Activated T-cell treated with anti-CD3 and anti-CD28 coated beads, Interleukin-2, amount 50 U/mL, for 72 hours (primary cell): ENCODE data around the gene E2F1. TPM values are rescaled to one million over a fixed set of nuclear protein-coding genes. Genes with fewer than 3 reads are reported as not detected.

Source experiments
- ATAC-seq, 2 donors: fragments of 150-1000 bp; cut with Tn5 transposase; replicated peaks in 1 of 2; 2 replicates each; pipeline ENCODE4 v1.10.0; 2021; ENCODE audit warnings: moderate library complexity in 2 of 2, mild to moderate bottlenecking in 1 of 2
- DNase-seq, 2 donors: peaks; one replicate each; pipeline ENCODE4 v3.0.0; 2021 to 2022; ENCODE audit warnings: mixed read lengths in 1 of 2
- H3K27ac Mint-ChIP-seq: one replicate; pipeline ENCODE4 v1.8.0; 2022; ENCODE audit warnings: mild to moderate bottlenecking, moderate library complexity, mixed read lengths
- H3K27me3 Mint-ChIP-seq: one replicate; pipeline ENCODE4 v1.8.0; 2022; ENCODE audit warnings: low read depth, mixed read lengths
- H3K36me3 Mint-ChIP-seq, 2 donors: one replicate each; pipeline ENCODE4 v1.8.0; 2022; ENCODE audit warnings: mixed read lengths in 2 of 2, mild to moderate bottlenecking in 1 of 2; ENCODE audit not compliant: insufficient read depth in 2 of 2
- H3K4me1 Mint-ChIP-seq: one replicate; pipeline ENCODE4 v1.8.0; 2022; ENCODE audit warnings: low read depth, mixed read lengths
- H3K4me3 Mint-ChIP-seq, 2 donors: one replicate each; pipeline ENCODE4 v1.8.0; 2022; ENCODE audit warnings: mild to moderate bottlenecking in 2 of 2, mixed read lengths in 2 of 2, moderate library complexity in 2 of 2
- H3K9me3 Mint-ChIP-seq, 2 donors: one replicate each; pipeline ENCODE4 v1.8.0; 2022; ENCODE audit warnings: mixed read lengths in 2 of 2
- total RNA-seq, 2 donors: library from RNA; stranded (reverse); gene quantifications; one replicate each; pipeline ENCODE4 v1.2.3, GENCODE V29; 2022

The E2F1 gene
- total RNA-seq, 2 donors from 2014 or later, result 64.5 to 81.5 TPM

DNA sequence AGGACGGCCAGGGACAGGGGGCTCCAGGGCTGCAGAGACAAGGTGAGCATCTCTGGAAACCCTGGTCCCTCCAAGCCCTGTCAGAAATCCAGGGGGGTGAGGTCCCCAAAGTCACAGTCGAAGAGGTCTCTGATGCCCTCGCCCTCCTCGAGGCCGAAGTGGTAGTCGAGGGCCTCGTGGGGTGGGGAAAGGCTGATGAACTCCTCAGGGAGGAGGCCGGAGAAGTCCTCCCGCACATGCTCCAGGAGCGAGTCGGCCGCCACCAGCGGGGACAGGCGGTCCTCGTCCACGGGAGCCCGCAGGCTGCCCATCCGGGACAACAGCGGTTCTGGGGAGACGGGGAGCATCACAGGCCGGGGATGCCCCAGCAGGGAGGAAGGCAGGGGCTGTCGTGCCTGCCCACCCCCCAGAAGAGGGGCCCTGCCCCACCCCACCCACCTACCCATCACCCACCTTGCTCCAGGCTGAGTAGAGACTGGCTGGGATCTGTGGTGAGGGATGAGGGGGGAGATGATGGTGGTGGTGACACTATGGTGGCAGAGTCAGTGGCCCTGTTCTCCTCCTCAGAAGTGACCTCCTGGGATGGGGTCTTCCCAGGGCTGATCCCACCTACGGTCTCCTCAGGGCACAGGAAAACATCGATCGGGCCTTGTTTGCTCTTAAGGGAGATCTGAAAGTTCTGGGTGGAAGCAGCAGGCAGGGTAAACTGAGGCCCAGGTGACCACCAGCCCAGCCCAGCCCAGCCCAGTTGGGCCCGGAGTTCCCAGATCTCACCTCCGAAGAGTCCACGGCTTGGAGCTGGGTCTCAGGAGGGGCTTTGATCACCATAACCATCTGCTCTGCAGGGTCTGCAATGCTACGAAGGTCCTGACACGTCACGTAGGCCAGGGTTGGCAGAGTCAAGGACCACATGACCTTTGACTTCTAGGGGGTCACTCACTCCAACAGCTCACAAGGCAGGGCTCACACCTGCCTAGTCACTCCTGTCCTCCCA, 9.2 kb downstream of the E2F1 start:
- H3K9me3 Mint-ChIP-seq, result no peaks in the 10 kb centered on the region
- H3K27ac Mint-ChIP-seq, result no peak overlapping the region
- H3K36me3 Mint-ChIP-seq, result peaks cover 4 to 22% of the 10 kb centered on the region in 2 donors
- peaks cover 68% of the 10 kb centered on the region for H3K4me1 Mint-ChIP-seq
- DNase-seq (no peak), ATAC-seq (no peak)
- H3K27me3 Mint-ChIP-seq, result no peaks in the 10 kb centered on the region
- no peak overlapping the region for H3K4me3 Mint-ChIP-seq

DNA sequence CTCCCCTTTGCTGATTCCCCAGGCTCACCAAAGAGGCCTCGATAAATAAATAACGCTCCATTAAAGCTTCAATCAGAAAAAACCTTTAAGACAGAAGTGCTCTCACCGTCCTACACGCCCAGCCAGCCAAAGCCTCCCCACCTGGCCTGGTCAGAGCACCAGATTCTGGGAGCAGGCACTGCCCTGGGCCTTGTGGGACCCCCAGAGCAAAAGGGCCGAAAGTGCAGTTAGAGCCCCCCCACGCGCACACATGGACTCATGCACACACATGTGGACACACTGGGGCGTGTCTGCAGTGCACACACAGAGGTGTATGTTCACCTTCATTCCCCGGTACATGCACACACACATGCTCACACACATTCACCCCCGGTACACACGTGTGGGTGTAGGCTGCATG, 10.1 kb downstream of the E2F1 start:
- peaks cover 60% of the 10 kb centered on the region for H3K4me1 Mint-ChIP-seq
- ATAC-seq (no peak), DNase-seq (no peak)
- H3K9me3 Mint-ChIP-seq, result no peaks in the 10 kb centered on the region
- H3K4me3 Mint-ChIP-seq, result no peak overlapping the region
- no peak overlapping the region for H3K27ac Mint-ChIP-seq
- no peaks in the 10 kb centered on the region for H3K27me3 Mint-ChIP-seq
- peaks cover 4 to 19% of the 10 kb centered on the region in 2 donors for H3K36me3 Mint-ChIP-seq

DNA sequence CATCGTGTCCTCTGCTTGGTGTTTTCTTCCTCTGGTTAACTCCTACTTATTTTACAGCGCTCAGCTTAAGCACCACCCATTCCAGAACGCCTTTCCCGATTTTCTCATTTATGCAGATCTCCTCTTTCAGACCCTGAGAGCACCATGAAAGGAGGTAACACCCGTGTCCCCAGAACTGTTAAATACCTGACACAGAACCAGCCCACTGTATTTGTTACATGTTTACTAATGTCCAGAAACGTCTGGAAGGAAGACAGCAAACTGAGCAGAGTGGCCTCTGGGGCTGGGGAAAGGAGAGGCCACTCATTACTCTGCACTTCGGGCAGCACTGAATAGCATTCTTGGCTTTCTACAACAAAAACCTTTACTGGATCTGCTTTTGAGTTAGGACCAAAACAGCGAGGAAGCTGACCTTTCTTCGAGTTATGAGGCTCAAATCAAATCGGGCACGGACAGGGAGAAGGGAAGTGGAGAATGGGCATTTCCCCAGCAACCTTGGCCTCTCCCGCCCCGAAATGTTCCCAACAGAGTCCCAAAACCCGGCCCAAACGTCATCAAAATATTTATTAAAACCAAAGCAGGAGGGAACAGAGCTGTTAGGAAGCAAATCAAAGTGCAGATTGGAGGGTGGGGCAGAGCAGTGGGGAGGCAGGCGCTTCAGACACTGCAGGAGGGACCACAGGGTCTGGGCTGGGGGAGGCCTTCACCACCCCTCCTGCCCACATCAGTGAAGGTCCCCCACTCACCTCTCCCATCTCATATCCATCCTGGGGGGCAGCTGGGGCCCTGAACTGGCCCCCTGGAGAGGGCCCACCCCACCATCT, 10.8 kb downstream of the E2F1 start:
- ATAC-seq (no peak), DNase-seq (no peak)
- Mint-ChIP-seq H3K4me3 (peak overlapping the region; percentile 73 to 75), H3K9me3 (no peaks in the 10 kb centered on the region), H3K4me1 (peaks cover 52% of the 10 kb centered on the region), H3K27ac (no peak overlapping the region), H3K36me3 (peaks cover 4 to 19% of the 10 kb centered on the region in 2 donors), H3K27me3 (no peaks in the 10 kb centered on the region)

DNA sequence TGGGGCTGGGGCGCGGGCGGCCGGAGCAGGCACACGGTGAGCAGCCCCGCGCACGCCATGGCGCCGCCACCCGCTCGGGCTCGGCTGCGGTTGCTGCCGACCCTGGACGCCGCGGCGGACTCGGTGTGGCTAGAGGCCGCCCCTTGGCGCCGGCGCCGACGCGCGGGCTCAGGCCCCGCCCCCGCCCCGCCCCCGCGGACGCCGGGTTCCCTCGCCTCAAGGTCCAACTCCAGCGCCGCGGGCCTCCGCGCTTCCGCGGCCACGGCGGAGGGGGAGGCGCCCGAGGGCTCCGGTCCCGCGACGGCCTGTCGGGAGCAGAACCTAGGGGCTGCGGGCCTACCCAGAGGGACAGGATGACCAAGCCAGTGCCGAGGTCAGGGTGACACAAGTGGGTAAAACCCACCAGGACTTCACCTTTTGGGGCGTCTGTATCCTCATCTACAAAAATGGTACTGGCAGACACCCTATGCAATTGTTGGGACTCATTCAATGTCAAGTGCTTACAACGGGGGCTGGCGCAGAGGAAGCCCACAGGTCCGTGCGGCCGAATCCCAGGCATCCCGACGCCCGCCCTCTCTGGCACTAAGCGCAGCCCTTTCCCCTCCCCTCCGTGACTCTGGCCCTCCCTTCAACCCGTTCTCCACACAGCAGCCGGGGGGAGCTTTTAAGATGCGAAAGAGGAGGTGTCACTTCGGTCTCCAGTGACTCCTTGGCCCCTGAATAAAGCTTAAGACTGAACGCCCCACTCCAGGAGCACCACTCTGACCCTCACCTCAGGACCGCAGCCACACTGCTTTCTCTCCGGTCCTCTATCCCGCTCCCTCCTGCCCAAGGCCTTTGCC, 11.7 kb downstream of the E2F1 start, which contains the start of gene NECAB3:
Gene NECAB3 (minus strand): TSS at position 135 of the 842 bp plus-strand sequence. CDS start 76 bp downstream, at position 59.
- Mint-ChIP-seq H3K9me3 (no peaks in the 10 kb centered on the region), H3K4me3 (peak within 1 kb of the TSS; percentile 82 to 87), H3K27ac (no peak within 1 kb of the TSS), H3K4me1 (peaks cover 44% of the 10 kb centered on the region), H3K36me3 (peaks cover 4 to 17% of the 10 kb centered on the region in 2 donors), H3K27me3 (no peaks in the 10 kb centered on the region)
- peak; percentile 73 to 83 for DNase-seq
- peak; percentile 81 to 86 for ATAC-seq

DNA sequence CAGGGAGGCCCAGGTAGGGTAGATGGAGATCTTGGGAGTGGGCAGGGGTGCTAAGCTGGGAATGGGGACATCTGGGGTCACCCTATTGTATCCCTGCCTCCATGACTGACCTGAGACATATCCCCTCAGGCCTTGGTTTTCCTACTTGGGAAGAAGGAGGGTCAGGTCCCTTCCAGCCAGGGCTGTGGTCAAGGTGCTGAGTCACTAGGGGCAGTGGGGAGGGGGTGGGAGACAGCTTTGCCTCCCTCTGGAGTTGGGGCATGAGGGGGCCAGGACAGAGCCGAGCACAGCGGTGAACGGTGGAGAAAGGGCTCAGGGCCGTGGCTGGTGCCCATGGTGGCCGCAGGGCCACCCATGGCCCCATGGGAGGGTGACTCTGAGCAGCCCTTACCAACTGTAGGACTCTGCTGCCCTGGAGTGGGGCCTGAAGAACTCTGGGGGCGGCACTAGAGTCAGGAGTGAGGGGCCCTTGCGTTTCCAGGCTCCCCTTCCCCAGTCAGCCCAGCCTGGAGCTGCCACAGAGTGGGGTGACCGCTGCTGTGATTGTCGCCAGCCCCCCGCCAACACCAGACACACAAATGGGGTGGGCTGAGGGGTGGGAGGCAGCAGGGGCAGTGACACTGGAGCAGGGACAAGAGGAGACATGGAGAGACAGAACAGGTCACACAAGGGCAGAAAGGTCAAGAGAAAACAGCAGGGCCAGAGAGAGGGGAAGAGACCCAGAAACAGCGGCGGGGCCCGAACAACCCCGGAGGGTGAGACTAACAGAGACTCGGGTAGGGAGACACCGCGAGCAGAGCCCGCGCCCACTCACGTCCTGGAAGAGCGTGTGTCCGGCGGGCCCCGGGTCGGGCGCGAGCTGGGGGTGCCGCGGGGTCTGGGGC, 12.5 kb downstream of the E2F1 start:
- Mint-ChIP-seq H3K36me3 (peaks cover under 1 to 9% of the 10 kb centered on the region in 2 donors), H3K4me3 (peak overlapping the region; percentile 82 to 87), H3K27ac (no peak overlapping the region), H3K4me1 (peaks cover 35% of the 10 kb centered on the region), H3K9me3 (no peaks in the 10 kb centered on the region), H3K27me3 (no peaks in the 10 kb centered on the region)
- DNase-seq (no peak), ATAC-seq (no peak)

DNA sequence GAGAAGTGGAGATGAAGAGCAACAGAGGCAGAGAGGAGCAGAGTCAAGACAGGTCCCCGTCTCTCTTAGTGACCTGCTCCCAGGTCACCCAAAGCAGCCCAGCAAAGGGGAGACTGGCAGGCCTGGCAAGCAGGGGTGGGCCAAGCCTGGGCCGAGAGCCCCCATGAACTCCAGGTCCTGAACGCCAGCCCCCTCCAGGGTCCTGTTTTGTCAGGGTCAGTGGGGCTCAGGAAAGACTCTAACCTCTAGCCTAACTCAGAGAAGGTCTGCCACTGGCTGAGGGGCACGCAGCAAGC, 13.1 kb downstream of the E2F1 start:
- Mint-ChIP-seq H3K9me3 (no peaks in the 10 kb centered on the region), H3K4me3 (peak overlapping the region; percentile 82 to 87), H3K27ac (no peak overlapping the region), H3K27me3 (no peaks in the 10 kb centered on the region), H3K36me3 (peaks cover 0 to 9% of the 10 kb centered on the region in 2 donors), H3K4me1 (peaks cover 35% of the 10 kb centered on the region)
- ATAC-seq (no peak), DNase-seq (no peak)

DNA sequence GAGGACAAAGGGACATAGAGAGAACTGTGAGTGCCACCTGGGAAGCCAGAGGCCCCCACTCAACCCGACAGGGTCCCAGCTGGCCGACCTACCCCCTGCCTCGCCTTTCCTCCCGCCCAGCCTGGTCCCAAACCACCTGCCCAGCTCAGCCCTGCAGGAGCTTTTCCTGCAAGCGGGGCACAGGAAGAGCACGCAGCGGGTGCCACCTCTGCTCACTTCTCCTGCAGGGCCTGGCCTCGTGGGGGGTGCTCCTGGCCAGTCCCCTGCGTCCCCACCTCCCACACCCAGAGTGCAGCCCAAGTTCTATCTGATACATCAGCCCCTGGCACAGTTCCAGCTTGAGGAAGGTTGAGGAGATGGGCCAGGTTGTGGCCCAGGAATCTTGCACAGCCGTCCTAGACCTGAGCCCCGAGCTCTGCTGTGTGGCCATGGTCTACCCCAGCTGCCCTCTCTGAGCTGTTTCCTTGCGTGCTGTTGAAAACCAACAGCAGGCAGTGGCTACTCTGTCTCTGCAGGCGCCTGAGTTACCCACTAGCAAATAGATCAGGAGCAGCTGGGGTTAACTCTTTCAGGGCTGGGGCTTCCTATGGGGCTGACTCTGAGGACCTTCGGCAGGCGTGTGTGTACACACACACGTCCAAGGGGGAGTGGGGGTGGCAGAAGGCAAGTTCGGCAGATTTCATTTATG, 13.6 kb downstream of the E2F1 start:
- ATAC-seq (no peak), DNase-seq (no peak)
- Mint-ChIP-seq H3K4me3 (peak overlapping the region; percentile 82 to 87), H3K36me3 (peaks cover 0 to 6% of the 10 kb centered on the region in 2 donors), H3K4me1 (peaks cover 36% of the 10 kb centered on the region), H3K27ac (no peak overlapping the region), H3K27me3 (no peaks in the 10 kb centered on the region), H3K9me3 (no peaks in the 10 kb centered on the region)

DNA sequence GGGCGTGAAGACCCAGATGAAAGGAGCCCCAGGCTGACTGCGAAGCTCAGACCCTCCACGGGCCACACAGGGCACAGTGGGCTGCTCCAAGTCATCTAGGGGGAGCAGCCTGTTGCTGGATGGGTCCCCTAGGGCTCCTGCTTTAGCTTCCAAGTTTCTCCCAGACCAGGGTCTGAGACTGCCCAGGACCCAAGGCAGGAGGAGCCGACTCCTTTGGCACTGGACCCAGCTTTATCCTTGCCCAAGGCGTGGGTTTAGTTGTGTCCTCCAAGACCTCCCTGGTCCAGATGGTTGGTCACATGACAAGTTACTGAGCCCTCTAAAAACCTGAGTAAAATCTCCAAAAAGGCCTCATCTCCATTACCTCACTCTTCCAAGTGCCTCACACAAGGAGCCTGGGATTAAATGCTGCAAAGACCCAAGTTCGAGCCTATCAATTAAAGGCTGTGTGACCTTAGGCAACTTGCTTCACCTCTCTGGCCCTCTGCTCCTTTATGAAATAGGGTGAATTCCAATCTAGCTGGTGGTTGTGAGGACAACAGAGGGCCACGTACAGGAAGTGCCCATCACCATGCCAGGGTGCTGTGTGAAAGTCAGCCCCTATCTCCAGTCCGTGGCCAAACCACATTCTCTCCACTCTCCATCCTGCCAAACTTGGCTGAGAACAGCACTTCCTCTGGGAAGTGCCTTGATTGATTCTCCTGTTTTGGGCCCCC, 14.5 kb downstream of the E2F1 start:
- Mint-ChIP-seq H3K4me1 (peaks cover 37% of the 10 kb centered on the region), H3K4me3 (no peak overlapping the region), H3K9me3 (no peaks in the 10 kb centered on the region), H3K27ac (no peak overlapping the region), H3K27me3 (no peaks in the 10 kb centered on the region), H3K36me3 (peaks cover 0 to 5% of the 10 kb centered on the region in 2 donors)
- DNase-seq, result no peak
- no peak for ATAC-seq

DNA sequence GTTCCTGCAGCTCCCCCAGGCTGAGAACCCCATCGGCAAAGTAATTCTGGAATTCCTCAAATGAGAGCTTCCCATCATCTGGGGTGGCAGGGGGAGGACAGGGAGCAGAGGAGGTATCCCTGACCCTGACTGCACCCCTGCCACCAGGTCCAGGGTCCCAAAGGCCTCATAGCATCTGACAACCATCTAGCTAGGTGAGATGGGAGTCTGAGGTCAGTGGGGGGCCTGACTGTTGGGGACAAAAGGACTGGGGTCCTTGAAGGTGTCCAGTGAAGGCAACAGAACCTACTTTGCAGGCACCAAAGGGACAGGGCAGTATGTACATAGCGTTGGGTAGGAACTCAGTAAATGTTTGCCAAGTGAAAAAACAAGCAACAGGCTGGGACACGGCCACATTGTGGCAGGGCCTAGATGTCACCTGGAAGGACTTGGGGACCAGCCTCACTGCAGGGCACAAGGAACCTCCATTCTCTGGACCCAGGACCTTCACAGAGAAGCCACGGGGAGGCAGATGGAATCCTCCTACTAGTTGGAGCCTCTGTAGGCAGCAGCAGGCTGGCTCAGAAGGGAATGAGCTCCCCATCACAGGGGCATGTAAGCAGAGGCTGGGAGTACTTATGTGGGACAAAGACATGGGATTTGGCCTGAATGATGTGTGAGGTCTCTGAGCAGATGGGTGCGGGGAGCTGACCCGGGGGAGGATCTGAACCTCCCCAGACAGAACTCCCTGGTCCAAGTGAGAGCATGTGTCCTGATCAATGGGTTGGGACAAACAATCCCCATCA, 15.3 kb downstream of the E2F1 start:
- H3K9me3 Mint-ChIP-seq, result no peaks in the 10 kb centered on the region
- peaks cover 0 to 5% of the 10 kb centered on the region in 2 donors for H3K36me3 Mint-ChIP-seq
- no peaks in the 10 kb centered on the region for H3K27me3 Mint-ChIP-seq
- DNase-seq, result no peak
- no peak for ATAC-seq
- no peak overlapping the region for H3K27ac Mint-ChIP-seq
- peaks cover 41% of the 10 kb centered on the region for H3K4me1 Mint-ChIP-seq
- no peak overlapping the region for H3K4me3 Mint-ChIP-seq

DNA sequence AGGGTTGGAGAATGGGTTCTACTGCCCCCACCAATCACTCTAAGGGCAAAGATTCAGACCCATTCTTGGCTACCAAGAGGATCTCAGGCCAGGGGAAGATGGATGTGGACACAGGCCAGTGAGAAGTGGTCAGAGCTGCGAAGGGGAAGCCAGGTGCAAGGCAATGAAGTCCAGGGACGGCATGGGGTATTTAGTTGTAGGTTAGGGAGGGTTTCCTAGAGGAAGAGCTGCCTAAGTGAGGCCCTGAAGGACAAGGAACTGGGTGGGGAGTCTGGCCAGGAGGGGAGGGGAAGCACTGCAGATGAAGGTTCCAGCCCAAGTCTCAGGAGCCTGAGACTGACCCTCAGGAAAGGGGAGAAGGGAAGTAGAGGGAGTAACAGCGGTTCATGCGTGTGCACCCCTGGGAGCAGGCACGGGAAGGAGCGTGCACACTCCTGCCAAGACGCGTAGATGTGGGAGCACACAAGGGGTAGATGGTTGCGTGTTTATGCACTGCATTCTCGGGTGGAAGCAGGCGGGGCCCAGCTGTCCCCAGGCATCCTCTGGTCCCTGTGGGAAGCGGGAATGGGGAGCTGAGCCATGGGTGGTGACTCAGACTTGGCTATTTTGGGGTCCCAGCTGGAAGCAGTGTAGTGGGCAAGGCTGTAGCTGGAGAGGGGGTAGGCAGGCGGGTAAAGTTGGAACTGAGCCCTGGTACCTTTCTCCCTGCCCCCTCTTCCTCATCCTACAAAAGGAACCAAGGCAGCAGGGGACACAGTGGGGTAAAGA, 16.1 kb downstream of the E2F1 start:
- Mint-ChIP-seq H3K4me3 (no peak overlapping the region), H3K4me1 (peaks cover 41% of the 10 kb centered on the region), H3K9me3 (no peaks in the 10 kb centered on the region), H3K27me3 (no peaks in the 10 kb centered on the region), H3K36me3 (peaks cover 0 to 3% of the 10 kb centered on the region in 2 donors), H3K27ac (no peak overlapping the region)
- ATAC-seq (no peak), DNase-seq (no peak)
